NCI-H2081 treated with DMSO at 0.1 percent for 48 hours (cell line): ENCODE results near the gene GMCL1.
"Not testable (repeated sequence)": the region's sequence is repeated elsewhere in the genome, so short reads cannot be mapped to it uniquely, and the experiment has no call there.

Experiments used
- DNase-seq: peaks from one replicate; lab custom pipeline; 2025; lab: John Stamatoyannopoulos, UW

The GMCL1 gene

DNA sequence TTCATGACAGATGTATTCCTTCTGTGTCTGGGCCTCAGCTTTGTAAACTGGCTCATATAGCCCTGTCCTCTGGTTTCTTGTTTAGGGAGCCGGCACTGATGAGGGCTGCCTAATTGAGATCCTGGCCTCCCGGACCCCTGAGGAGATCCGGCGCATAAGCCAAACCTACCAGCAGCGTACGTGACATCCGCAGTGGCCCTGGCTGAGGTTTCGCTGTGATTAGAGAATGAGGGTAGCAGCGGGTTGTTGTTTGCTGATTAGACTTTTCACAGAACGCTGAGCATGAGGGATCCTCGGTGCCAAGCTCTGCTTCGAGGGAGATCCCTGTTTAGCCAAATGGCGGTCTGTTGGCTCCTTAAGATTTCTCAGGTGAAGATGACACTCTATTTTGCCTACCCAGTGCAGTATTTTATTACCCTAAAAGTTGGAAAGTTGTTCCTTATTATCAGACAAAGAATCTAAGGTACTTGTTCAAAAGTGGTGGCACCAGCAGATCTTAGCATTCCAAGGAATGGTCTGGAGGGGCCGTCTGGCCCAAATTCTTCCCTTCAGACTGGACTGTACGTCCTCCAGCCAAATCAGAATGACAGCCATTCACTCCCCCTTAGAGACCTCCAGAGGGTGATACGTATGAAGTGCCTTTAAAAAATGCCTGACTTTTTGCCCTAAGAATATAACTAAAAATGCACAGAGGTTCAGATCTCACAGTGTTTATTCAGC is 21.5 kb upstream of the GMCL1 start:
- DNase-seq: no peak

DNA sequence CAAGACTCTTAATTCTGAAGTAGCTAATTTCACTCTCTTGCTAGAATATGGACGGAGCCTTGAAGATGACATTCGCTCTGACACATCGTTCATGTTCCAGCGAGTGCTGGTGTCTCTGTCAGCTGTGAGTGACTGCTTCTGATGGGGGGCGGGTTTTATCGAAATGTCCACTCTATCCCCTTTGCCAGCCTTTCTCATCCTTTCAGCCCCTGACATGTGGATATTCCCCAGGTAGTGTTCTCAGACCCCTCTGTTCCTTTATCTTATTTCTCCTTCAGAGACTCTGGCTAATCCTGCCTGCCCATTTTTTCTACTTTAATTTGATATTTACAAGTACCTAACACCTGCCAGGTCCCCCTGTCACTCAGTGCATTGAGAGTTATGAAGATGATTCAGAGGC is 18.9 kb upstream of the GMCL1 start:
- no peak for DNase-seq

DNA sequence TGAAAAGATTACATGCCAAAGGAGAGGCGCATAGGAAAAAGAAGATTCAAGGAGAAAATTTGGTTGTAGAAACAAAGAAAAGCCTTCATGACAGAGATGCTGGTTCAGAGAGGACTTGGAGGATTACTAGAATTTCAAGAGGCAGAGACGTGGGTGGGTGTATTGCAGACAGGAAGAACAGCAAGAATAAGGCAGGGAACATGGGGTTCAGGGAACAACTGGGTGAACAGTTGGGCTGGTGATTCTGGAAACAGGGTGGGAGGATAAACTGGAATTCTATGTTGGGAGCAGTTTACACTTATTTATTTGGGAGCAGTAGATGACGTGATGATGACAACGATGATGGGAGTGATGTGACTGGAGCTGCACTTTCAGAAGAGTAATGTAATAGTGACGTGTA is 18.4 kb upstream of the GMCL1 start:
- DNase-seq: no peak

DNA sequence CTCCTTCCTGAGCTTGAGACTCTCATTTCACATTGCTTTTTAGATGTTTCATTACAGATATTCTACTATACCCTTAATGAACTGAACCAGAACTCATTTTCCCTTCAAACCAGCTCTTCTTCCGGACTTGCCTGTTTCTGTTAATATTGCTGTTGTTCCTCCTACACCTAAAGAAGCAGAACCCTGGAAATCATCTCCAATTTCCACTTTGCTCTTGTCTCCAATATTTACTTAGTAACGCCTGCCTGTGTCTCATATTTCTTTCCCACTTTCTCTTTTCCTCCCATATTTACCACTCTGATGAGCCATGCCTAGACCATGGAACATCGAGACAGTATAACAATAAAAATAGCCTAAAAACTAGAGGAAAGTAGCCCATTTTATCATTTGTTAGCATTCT is 17.9 kb upstream of the GMCL1 start:
- no peak for DNase-seq

DNA sequence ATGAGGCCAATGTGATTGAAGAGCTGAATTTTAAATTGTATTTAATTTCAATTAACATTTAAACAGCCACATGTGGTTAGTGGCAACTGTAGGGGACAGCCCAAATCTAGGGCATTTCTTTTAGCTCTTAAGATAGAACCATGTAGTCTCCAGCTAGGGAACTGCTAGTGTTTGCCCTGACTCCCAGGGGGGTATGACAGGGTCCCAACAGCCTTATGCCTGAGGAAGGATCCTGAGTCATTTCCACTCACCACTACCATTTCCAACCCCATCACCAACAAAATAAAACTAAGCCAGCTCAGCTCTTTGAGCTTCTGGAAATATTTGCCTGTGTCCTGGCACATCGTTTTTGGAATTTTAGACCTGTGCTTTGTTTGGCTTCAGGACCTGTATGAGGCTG is 13.7 kb upstream of the GMCL1 start:
- no peak for DNase-seq

DNA sequence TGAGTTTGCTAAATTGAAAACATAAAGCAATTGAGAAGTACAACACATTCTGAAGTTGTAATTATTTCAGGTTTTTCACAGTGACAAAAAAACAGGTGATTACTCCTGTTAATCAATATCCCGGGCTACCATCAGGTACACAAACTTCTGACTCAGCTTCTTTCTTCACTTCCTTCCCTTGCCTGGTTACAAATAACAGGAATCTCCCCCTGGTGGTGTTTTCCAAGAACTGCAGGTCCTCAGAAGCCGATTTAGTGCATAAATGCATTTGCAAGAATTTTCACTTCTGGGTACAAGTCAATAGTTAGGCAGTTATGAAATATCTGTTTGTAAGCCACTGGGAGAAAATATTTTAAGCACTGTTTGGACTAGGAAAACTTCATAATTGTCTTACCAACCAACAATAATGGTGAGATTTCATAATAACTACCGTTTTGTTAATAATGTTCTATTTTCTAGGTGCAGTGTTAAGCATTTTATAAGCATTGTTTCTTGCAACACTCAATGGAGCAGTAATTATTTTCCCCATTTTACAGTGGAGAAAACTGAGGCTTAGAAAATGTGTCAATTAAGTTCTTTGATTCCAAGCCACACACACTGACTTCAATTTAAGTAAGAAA is 12.4 kb upstream of the GMCL1 start:
- DNase-seq: no peak

DNA sequence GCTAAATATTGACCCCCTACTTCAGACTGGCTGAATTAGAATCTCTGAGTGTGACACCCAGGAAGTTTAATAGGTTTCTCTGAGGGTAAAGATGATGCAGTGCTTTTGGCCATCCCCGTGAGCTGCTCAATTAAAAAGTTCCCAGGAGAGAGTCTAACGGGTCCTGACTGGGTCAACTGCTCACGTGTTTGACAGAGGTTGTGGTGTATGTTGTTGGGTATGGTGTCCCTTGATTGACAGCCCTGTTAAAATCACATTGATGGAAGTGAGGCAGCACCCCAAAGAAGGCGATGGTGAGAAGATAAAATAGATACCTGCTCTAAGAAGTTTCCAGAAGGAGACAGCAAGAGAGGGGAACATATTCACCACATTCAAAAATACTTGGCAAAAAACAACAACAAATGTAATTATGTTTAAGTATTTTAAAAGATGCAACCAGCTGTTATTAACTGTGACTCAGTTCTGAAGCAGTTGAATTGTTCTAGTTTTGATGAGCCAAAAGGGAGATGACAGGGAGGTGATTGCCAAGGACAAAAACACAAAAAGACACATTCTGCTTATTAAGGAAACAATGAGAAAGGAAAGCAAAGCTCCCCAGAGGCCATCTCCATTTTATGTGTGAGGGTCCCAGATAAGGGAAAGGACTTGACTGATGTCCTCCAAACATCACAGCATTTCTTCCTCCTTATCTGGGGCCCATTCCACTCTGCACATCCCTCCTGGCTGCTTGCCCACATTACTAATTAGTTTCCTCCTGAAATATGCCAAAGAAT is 11.5 kb upstream of the GMCL1 start:
- no peak for DNase-seq

DNA sequence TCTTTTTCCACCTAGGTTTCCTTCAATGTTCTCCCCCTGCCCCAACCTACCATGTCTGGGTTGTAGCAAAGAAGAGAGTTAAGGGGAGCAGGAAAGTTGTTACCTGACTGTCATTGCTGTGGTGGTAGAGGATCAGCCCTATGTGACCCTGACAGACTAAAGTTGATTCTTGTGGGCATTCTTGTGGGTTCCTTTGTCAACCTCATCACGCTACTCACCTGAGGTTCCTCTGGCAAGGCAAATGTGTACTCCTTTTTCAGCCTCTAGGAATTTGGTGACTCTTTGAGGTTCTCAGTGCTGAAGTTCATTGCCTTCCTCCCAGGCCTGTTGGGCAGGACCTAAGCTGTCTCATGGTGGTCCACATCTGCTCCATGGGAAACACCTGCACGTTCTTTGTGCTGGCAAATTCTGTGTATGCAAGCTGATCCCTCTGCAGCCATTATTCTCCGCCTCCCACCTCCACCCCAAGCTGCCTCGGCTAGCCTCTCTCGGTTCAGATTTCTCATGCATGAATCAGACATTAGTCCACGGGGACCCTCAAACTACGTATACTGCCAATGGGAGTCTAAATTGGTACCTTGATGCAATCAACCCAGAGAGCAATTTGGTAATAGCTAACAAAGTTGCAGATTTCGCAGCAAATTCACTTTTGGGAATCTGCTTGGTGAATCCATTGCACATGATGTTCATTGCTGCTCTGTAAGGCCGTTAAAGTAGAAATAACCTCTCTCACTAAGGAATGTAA is 1.5 kb upstream of the GMCL1 start:
- no peak for DNase-seq

DNA sequence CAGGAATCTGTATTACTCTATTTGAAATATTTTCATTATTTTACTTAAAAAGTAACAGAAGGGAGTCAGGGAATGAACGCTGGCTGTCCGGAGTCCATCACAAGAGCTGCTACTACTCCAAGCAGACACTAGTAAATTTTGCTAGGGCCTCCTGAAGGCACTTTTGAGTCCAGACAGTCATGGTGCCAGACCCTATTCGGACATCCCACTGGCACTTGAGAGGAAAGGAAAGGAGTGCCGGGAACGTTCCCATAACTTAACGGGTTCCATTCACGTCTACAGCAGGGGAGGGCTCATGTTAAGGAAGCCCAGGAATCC is 563 bp upstream of the GMCL1 start:
- no peak for DNase-seq

DNA sequence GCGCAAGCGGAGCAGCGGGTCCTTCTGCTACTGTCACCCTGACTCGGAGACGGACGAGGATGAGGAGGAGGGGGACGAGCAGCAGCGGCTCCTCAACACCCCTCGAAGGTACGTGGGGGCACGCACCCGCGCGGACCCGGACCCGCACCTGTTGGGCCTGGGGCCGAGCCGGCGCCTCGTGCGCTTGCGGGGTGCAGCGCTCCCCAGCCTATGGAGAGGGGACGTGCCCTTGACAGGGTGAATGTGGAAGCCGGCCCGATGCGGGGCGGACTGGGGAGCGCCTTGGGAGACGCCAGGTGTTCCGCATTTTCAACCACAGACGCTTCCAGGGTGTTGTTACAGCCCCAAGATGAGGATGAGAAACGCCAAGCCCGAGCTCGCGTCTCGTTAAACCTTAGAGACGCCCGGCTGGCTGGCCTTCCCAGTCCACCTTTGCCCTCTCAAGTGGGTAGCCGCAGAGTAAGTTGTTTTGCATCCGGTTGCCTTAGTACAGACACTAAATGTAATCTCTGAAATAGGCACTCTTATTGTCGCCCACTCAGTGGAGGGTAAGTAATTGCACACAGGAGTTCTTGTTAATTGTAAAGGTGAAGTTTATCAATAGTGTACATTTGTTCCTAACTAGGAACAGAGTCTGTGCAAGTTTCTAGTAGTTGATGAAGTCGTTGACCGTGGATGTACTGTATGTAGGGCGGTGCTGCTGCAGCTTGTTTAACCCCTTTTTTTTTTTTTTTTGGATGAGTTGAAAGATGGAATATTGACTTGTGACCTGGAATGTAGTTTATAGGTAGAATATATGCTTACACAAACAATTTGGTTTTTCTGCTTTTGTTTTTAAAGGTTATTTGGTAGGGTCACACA is 815 bp downstream of the GMCL1 start:
- no peak for DNase-seq

DNA sequence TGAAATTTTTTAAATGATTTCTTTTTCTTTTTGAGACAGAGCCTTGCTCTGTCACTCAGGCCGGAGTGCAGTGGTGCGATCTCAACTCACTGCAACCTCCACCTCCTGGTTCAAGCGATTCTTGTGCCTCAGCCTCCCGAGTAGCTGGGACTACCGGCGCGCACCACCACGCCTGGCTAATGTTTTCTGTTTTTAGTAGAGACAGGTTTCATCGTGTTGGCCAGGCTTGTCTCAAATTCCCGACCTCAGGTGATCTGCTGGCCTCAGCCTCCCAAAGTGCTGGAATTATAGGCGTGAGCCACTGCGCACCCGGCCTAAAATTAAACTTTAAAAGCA is 1.4 kb downstream of the GMCL1 start:
- not testable (repeated sequence) for DNase-seq

DNA sequence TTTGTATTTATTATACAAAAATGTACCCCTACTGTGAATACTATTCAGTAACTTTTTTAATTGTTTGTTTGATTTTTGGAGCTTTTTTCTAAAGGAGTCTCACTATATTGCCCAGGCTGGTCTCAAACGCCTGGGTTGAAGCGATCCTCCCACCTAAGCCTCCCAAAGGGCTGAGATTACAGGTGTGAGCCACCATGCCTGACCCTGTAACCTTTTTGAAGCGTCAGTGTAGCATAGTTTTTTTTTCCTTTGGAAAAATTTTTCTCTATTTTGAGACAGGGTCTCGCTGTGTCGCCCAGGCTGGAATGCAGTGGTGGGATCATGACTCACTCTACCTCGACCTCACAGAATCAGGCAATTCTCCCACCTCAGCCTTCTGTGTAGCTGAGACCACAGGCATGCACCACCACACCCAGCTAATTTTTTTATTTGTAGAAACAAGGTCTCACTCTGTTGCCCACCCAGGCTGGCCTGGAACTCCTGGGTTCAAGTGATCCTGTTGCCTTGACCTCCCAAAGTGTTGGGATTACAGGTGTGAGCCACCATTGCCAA is 2.0 kb downstream of the GMCL1 start:
- no peak for DNase-seq

DNA sequence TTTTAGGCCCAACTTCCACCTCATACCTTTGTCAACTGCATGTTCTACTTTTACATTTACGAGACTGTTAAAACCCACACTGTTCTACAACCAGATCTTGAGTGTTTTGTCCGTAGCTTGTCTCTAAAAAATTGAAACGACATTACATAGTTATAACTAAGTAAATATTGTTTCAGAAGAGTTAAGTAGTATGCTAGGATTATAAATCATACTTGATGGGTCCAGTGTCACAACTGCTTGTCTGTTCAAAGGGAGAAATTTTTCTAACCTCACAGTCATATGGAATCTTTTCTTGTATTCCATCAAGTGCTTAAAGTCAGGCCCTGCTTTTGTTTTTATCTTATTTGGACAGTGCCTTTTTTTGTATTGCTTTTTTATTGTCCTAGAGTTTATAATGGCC is 4.3 kb downstream of the GMCL1 start:
- DNase-seq: no peak

DNA sequence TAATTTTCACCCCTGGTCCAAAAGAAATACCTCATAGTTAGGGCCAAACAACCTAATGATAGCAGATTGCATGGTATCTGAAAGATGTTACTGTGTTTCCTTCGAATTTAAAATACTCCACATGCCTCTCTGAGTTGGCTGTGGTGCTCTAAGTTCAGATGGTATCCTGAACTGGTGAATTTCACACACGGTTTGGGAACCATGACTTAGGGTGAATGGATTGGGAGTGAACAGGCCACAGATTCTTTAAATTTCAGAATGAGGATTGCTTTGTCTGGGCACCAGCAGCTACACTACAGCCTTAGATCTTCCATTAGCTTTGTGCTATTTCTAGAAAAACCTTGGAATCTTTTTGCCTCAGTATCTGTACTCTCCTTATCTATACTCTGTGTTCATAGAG is 6.2 kb downstream of the GMCL1 start:
- DNase-seq: no peak

DNA sequence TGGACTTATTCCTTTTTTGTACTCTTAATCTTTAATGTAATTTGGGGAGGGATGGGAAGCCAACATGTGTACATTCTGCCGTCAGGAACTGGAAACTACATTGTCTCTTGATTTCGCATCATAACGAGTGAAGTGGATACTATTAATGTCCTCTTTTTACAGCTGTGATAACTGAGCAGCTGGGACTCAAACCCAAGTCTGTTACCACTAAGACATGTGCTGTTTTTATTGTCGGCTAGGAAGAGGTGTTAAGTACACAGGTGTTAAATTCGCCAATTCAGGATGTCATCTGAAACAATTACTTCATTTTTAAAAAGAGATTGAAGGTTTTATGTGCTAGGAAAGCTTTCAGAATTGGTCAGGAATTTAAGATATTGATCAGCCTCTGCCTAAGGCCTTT is 6.9 kb downstream of the GMCL1 start:
- no peak for DNase-seq

DNA sequence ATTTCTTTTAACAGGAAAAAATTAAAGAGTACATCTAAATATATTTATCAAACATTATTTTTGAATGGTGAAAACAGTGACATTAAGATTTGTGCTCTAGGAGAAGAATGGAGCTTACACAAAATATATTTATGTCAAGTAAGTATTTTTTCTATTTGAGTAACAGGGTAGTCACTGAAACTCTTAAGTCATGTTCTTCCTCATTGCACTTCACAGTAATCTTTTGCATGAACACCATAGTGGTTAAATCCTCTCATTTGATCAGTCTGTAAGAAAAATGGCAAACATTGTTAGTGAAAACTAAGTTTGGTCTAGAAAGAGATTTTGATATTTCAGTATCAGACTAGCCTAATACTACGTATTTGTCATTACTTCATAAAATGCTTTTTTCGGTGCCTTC is 8.1 kb downstream of the GMCL1 start:
- DNase-seq: no peak

DNA sequence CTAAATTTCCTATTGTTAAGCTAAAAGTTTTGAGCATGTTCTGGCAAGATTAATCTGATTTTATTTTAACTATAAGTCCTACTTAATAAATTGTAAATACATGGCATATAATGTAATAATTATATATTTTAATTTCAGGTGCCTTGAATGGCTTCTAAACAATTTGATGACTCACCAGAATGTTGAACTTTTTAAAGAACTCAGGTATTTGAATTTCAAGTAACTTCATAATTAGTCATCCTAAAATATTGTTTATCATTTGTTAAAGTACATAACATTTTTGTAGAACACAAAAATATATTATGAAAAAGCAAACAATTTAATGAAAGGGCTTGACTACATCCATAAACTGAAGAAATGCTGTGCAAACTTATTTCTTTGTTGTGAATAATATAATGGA is 14.5 kb downstream of the GMCL1 start:
- DNase-seq: no peak

DNA sequence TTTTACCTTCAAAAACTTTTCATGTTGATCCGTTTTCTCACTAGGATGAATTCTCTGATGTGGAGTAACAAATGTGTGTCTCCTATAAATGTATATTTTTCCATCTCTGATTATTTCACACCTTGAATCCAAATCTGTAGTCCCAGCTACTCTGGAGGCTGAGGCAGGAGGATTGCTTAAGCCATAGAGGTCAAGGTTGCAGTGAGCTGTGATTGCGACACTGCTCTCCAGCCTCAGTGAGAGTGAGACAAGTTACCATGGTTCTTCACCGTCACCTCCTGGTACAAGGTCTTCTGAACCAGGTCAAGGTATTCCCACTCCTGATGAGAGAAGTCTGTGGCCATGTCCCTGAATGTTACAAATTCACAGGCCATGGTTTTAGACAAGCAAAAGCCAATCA is 15.1 kb downstream of the GMCL1 start:
- DNase-seq: no peak

DNA sequence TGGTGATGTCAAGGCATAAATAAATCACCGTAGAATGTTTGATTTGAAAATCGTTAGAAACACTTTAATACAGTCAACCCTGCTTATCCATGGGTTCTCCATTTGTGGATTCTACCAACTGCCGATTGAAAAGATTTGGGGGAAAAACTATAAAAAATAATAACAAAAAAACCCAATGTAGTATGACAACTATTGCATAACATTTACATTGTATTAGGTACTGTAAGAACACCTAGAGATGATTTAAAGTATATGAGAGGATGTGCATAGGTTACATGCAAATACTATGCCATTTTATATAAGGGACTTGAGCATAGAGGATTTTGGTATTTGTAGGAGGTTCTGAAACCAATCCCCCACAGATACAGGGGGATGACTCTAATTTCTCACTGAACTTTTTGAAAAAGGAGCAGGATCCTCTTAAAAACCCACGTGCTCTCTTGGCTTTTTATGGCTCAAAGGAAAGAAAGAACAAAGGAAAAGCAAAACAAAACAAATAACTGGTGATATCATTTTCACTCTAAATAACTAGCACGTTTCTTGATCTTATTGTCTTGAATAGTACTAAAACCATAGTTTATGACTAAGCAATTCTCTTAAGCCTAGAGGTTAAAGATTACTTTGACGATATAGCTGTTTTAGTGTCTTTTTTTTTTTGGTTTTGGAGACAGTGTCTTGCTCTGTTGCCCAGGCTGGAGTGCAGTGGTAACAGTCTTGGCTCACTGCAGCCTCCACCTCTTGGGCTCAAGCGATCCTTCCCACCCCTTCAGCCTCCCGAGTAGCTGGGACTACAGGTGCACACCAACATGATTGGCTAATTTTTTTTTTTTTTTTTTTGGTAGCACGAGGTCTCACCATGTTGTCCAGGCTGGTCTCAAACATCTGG is 17.0 kb downstream of the GMCL1 start:
- DNase-seq: no peak

DNA sequence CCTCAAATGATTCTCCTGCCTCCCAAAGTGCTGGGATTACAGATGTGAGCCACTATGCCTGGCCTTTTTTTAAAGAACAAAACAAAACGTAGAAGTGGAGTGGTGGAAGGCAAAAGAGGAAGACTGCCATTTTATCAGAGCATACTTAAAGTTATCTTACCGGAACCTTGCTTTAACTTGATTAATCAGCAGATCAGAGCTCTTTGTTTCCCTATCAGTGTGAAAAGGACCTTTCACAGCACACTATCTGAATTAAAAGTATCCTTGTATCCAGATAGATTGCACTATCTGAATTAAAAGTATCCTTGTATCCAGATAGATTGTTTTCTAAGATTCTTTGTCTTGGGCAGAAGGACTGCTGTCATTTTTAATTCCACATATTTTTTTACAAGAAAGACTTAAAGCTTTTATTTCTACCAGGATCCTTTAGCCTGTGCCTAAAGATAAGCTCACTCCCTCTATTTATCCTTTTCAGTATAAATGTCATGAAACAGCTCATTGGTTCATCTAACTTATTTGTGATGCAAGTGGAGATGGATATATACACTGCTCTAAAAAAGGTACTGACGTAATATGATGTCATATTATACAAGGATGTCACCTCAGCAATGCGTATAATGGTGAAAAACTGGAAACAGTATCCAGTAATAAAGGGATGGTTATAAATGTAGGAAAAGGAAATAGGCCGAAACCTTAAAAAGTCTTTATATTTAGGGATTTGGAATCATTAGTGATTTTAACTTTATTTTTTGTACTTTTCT is 17.8 kb downstream of the GMCL1 start:
- no peak for DNase-seq
